ENCODE data around the gene SLC2A3.
"Not testable (repeated sequence)": the region's sequence is repeated elsewhere in the genome, so short reads cannot be mapped to it uniquely, and the experiment has no call there.

The SLC2A3 gene

DNA sequence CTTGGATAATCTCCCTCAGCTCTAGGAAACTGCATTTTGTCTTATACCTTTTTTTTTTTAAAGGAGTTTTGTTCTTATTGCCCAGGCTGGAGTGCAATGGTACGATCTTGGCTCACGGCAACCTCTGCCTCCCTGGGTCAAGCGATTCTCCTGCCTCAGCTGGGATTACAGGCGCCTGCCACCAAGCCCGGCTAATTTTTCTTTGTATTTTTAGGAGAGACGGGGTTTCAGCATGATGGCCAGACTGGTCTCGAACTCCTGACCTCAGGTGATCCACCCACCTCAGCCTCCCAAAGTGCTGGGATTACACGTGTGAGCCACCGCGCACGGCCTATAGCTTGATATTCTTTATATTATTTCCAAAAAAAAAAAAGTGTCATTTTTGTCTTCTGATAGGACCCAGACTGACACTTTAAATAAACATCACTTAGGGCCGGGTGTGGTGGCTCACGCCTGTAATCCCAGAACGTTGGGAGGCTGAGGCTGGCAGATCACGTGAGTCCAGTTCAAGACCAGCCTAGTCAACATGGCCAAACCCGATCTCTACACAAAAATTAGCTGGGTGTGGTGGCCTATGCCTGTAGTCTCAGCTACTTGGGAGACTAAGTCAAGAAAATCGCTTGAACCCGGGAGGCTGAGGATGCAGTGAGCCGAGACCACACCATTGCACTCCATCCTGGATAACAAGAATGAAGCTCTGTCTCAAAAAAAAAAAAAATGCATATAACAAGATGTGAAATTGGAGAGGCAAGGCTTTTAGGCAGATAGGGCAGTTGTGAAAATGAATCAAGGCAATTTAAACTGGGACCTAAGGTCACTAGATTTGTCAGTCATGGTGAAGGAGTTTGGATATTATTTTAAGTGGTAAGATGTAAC, 18.4 kb downstream of the SLC2A3 start:
- Histone ChIP-seq H3K4me3 (replicated peaks; ENCODE audit: insufficient read depth, low read length) (no peak overlapping the region), H3K27me3 (ENCODE audit: insufficient read depth, poor library complexity, severe bottlenecking) (no peaks in the 10 kb centered on the region), H3K27ac (replicated peaks) (no peak overlapping the region)
- no peak for DNase-seq (ENCODE audit: low read depth in 1 of 2, low spot score in 1 of 2)
- TF ChIP-seq GABPA (IDR thresholded peaks at IDR 0.05; ENCODE audit: low read depth): no peak
- no peak for TF ChIP-seq POLR2AphosphoS5 (IDR thresholded peaks at IDR 0.05; ENCODE audit: low read depth)
- TF ChIP-seq, protein P1, sequence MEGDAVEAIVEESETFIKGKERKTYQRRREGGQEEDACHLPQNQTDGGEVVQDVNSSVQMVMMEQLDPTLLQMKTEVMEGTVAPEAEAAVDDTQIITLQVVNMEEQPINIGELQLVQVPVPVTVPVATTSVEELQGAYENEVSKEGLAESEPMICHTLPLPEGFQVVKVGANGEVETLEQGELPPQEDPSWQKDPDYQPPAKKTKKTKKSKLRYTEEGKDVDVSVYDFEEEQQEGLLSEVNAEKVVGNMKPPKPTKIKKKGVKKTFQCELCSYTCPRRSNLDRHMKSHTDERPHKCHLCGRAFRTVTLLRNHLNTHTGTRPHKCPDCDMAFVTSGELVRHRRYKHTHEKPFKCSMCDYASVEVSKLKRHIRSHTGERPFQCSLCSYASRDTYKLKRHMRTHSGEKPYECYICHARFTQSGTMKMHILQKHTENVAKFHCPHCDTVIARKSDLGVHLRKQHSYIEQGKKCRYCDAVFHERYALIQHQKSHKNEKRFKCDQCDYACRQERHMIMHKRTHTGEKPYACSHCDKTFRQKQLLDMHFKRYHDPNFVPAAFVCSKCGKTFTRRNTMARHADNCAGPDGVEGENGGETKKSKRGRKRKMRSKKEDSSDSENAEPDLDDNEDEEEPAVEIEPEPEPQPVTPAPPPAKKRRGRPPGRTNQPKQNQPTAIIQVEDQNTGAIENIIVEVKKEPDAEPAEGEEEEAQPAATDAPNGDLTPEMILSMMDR (IDR thresholded peaks at IDR 0.05; ENCODE audit: insufficient read depth, low read length): no peak
- no peak for TF ChIP-seq SPI1 (IDR thresholded peaks at IDR 0.05; ENCODE audit: borderline replicate concordance, low read depth)
- TF ChIP-seq, protein P2, sequence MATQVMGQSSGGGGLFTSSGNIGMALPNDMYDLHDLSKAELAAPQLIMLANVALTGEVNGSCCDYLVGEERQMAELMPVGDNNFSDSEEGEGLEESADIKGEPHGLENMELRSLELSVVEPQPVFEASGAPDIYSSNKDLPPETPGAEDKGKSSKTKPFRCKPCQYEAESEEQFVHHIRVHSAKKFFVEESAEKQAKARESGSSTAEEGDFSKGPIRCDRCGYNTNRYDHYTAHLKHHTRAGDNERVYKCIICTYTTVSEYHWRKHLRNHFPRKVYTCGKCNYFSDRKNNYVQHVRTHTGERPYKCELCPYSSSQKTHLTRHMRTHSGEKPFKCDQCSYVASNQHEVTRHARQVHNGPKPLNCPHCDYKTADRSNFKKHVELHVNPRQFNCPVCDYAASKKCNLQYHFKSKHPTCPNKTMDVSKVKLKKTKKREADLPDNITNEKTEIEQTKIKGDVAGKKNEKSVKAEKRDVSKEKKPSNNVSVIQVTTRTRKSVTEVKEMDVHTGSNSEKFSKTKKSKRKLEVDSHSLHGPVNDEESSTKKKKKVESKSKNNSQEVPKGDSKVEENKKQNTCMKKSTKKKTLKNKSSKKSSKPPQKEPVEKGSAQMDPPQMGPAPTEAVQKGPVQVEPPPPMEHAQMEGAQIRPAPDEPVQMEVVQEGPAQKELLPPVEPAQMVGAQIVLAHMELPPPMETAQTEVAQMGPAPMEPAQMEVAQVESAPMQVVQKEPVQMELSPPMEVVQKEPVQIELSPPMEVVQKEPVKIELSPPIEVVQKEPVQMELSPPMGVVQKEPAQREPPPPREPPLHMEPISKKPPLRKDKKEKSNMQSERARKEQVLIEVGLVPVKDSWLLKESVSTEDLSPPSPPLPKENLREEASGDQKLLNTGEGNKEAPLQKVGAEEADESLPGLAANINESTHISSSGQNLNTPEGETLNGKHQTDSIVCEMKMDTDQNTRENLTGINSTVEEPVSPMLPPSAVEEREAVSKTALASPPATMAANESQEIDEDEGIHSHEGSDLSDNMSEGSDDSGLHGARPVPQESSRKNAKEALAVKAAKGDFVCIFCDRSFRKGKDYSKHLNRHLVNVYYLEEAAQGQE (IDR thresholded peaks at IDR 0.05; ENCODE audit: insufficient replicate concordance, low read depth): no peak

DNA sequence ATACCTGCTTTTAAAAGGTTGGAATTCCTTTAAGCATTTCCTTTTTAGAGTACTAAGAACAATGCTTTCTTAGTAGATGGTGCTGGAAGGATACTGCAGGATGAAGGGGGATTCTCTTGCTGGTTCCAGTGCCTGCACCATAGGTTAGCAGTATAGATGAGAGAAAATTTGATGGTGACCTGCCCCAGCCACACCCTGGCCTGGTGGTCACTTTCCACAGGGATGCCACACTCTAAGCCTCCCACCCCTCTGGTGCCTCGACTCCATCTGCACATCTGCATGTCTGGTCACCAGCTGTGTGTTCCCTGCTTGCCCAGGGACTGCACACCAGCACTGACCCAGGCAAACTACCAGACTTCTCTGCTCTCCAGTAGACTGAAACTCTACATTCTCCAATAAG, 19.1 kb downstream of the SLC2A3 start:
- no peak for DNase-seq (ENCODE audit: low read depth in 1 of 2, low spot score in 1 of 2)
- H3K4me3 ChIP-seq (replicated peaks; ENCODE audit: insufficient read depth, low read length): no peak overlapping the region
- TF ChIP-seq, protein P2 (IDR thresholded peaks at IDR 0.05; ENCODE audit: insufficient replicate concordance, low read depth): no peak
- TF ChIP-seq, protein P1 (IDR thresholded peaks at IDR 0.05; ENCODE audit: insufficient read depth, low read length): no peak
- TF ChIP-seq POLR2AphosphoS5 (IDR thresholded peaks at IDR 0.05; ENCODE audit: low read depth) (no peak), GABPA (IDR thresholded peaks at IDR 0.05; ENCODE audit: low read depth) (no peak), SPI1 (IDR thresholded peaks at IDR 0.05; ENCODE audit: borderline replicate concordance, low read depth) (no peak)
- no peak overlapping the region for H3K27ac ChIP-seq (replicated peaks)
- H3K27me3 ChIP-seq (ENCODE audit: insufficient read depth, poor library complexity, severe bottlenecking): no peaks in the 10 kb centered on the region

DNA sequence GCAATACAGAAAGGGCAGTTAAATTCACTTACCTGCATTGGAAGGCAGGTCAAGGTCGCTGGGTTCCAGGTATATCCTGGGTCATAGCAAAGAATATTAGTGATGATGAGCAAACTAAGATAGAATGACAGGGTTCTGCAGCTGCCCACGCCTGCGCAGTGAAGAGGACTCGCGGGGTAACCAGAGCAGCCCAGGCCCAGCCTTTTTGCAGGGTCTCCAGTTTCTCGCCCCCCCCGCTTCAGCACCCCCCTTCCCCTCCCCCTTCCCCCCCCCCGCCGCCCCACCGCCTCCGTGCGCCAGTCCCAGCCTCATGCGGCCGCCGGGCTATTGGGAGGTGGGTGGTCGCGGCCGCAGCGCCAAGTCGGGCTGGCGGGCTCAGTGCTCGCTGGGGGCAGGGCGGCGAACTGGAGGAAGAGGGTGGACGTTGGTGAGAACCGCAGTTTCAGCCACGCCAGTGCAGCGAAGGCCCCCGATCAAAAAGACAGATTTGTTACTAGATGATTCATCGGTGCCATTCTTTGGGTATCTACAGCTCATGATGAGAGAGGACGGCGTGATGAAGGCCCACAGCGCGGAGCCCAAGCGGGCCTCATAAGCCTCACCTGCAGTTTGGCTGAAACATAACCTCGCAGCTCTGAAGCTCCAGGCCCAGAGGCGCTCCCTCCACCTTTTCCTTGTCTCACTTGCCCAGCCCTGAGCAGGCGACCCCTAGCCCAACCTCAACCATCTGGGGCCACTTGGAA, 20.2 kb downstream of the SLC2A3 start:
- Histone ChIP-seq H3K4me3 (replicated peaks; ENCODE audit: insufficient read depth, low read length) (no peak overlapping the region), H3K27me3 (ENCODE audit: insufficient read depth, poor library complexity, severe bottlenecking) (no peaks in the 10 kb centered on the region), H3K27ac (replicated peaks) (no peak overlapping the region)
- TF ChIP-seq SPI1 (IDR thresholded peaks at IDR 0.05; ENCODE audit: borderline replicate concordance, low read depth): no peak
- TF ChIP-seq, protein P1 (IDR thresholded peaks at IDR 0.05; ENCODE audit: insufficient read depth, low read length): no peak
- TF ChIP-seq GABPA (IDR thresholded peaks at IDR 0.05; ENCODE audit: low read depth): no peak
- no peak for TF ChIP-seq POLR2AphosphoS5 (IDR thresholded peaks at IDR 0.05; ENCODE audit: low read depth)
- TF ChIP-seq, protein P2 (IDR thresholded peaks at IDR 0.05; ENCODE audit: insufficient replicate concordance, low read depth): no peak
- no peak for DNase-seq (ENCODE audit: low read depth in 1 of 2, low spot score in 1 of 2)

GRCh38 chr12:7910106-7910505, 25.9 kb downstream of the SLC2A3 start:
- not testable (repeated sequence) for DNase-seq (ENCODE audit: low read depth in 1 of 2, low spot score in 1 of 2); H3K27me3 ChIP-seq (ENCODE audit: insufficient read depth, poor library complexity, severe bottlenecking); H3K4me3 ChIP-seq (replicated peaks; ENCODE audit: insufficient read depth, low read length); H3K27ac ChIP-seq (replicated peaks)

Data from HL-60 (cell line).